Uterus (tissue), 2 donors: ENCODE data around the gene ACSF3.

Source experiments
- CTCF ChIP-seq, 4 experiments: fragments of 200-600 bp in 2 of 4; fragments of 450-650 bp in 2 of 4; sonication (generic) in 2 of 4; IDR thresholded peaks; one replicate each; pipeline ENCODE4 v1.5.1; 2016 to 2019; ENCODE audit warnings: antibody characterized with exemption in 4 of 4, mild to moderate bottlenecking in 2 of 4, moderate library complexity in 1 of 4
- POLR2A ChIP-seq, 2 donors: fragments of 450-650 bp; IDR thresholded peaks; one replicate each; pipeline ENCODE4 v1.6.1; 2016; ENCODE audit warnings: antibody characterized with exemption in 2 of 2, mild to moderate bottlenecking in 1 of 2, moderate library complexity in 1 of 2

GRCh38 chr16:89094252-89094879 is 714 bp downstream of the ACSF3 start:
- TF ChIP-seq CTCF (IDR thresholded peaks at IDR 0.05) (no peak), POLR2A (IDR thresholded peaks at IDR 0.05) (no peak)
